GM21447 (cell line): ENCODE measurements around the gene YWHAQ.
A peak's percentile ranks its signal among the peaks of the same experiment; 100 is the strongest.
"Not testable (repeated sequence)": the region's sequence is repeated elsewhere in the genome, so short reads cannot be mapped to it uniquely, and the experiment has no call there.

Experiments used
- ATAC-seq: cut with Tn5 transposase; IDR thresholded peaks from one replicate; pipeline ENCODE4 v1.9.1; 2021; ENCODE audit not compliant: unreplicated experiment

YWHAQ gene

GRCh38 chr2:9631878-9632700, 1.3 kb upstream of the YWHAQ start:
- no peak for ATAC-seq

- no peak for ATAC-seq
These were observed 689 bp upstream of the YWHAQ start for GRCh38 chr2:9631553-9631819.

- peak; percentile 44 for ATAC-seq
These were observed 571 bp downstream of the YWHAQ start for GRCh38 chr2:9630117-9630735.

- peak; percentile 1 for ATAC-seq
These were observed 1.3 kb downstream of the YWHAQ start for GRCh38 chr2:9629222-9630116.

GRCh38 chr2:9627310-9627709, 3.5 kb downstream of the YWHAQ start:
- ATAC-seq = no peak

GRCh38 chr2:9623151-9623550, 7.6 kb downstream of the YWHAQ start:
- ATAC-seq = no peak

- not testable (repeated sequence) for ATAC-seq
These were observed 9.1 kb downstream of the YWHAQ start for GRCh38 chr2:9621655-9622054.

- peak; percentile 67 for ATAC-seq
These were observed 12.4 kb downstream of the YWHAQ start for GRCh38 chr2:9618410-9618809.

GRCh38 chr2:9617749-9618148, 13.0 kb downstream of the YWHAQ start:
- no peak for ATAC-seq

GRCh38 chr2:9617296-9617695, 13.5 kb downstream of the YWHAQ start:
- ATAC-seq = no peak

- no peak for ATAC-seq
These were observed 16.2 kb downstream of the YWHAQ start for GRCh38 chr2:9614562-9614961.

GRCh38 chr2:9613291-9613690, 17.5 kb downstream of the YWHAQ start:
- no peak for ATAC-seq

GRCh38 chr2:9611549-9611912, 19.3 kb downstream of the YWHAQ start:
- ATAC-seq = not testable (repeated sequence)

GRCh38 chr2:9610781-9611548, 19.8 kb downstream of the YWHAQ start:
- ATAC-seq = no peak

GRCh38 chr2:9608491-9608890, 22.3 kb downstream of the YWHAQ start:
- not testable (repeated sequence) for ATAC-seq

- no peak for ATAC-seq
These were observed 28.4 kb downstream of the YWHAQ start for GRCh38 chr2:9602412-9602811.

GRCh38 chr2:9601397-9601796, 29.4 kb downstream of the YWHAQ start:
- ATAC-seq = no peak

- ATAC-seq = no peak
These were observed 31.4 kb downstream of the YWHAQ start for GRCh38 chr2:9599430-9599829.

GRCh38 chr2:9596621-9597311, 34.0 kb downstream of the YWHAQ start:
- no peak for ATAC-seq

- no peak for ATAC-seq
These were observed 35.1 kb downstream of the YWHAQ start for GRCh38 chr2:9595746-9596145.
